Progenitor cell of endocrine pancreas (in vitro differentiated cells): Measurements from ENCODE around the gene C13orf42. TPM values are rescaled to one million over a fixed set of nuclear protein-coding genes. Genes with fewer than 3 reads are reported as not detected.

Source experiments
- DNase-seq: peaks from one replicate; pipeline ENCODE4 v3.0.0; 2021; ENCODE audit warnings: low spot score; ENCODE audit not compliant: unreplicated experiment
- H3K27ac Mint-ChIP-seq: 2 replicates; pipeline ENCODE4 v1.8.0; 2021; ENCODE audit warnings: mild to moderate bottlenecking, moderate library complexity, mixed read lengths
- H3K27me3 Mint-ChIP-seq: 2 replicates; pipeline ENCODE4 v1.8.0; 2021; ENCODE audit warnings: mixed read lengths
- H3K36me3 Mint-ChIP-seq: 2 replicates; pipeline ENCODE4 v1.8.0; 2022; ENCODE audit warnings: mixed read lengths; ENCODE audit not compliant: insufficient read depth
- H3K4me1 Mint-ChIP-seq: 2 replicates; pipeline ENCODE4 v1.8.0; 2021; ENCODE audit warnings: low read depth, mixed read lengths
- H3K4me3 Mint-ChIP-seq: 2 replicates; pipeline ENCODE4 v1.8.0; 2021; ENCODE audit warnings: low read depth, mild to moderate bottlenecking, moderate library complexity, mixed read lengths
- H3K9me3 Mint-ChIP-seq: 2 replicates; pipeline ENCODE4 v1.8.0; 2021; ENCODE audit warnings: low read depth, mixed read lengths
- CTCF ChIP-seq: fragments of 200-600 bp; sonication (generic); IDR thresholded peaks from one replicate; pipeline ENCODE4 v1.5.0; 2021; ENCODE audit warnings: antibody characterized with exemption, mild to moderate bottlenecking; ENCODE audit not compliant: unreplicated experiment
- long read RNA-seq: library from polyadenylated mRNA; unstranded; transcript quantifications from one replicate; pipeline ENCODE4 v2.0.0, GENCODE V29; 2020
- total RNA-seq: library from RNA; stranded (reverse); gene quantifications from 2 replicates; pipeline ENCODE4 v1.2.1, GENCODE V29; 2021

The C13orf42 gene
- total RNA-seq: not detected in 2 replicates
- long read RNA-seq: 0 reads

- no peak for TF ChIP-seq CTCF
- H3K27me3 Mint-ChIP-seq: no peaks in the 10 kb centered on the region
- H3K36me3 Mint-ChIP-seq: no peaks in the 10 kb centered on the region
- no peaks in the 10 kb centered on the region for H3K4me1 Mint-ChIP-seq
- H3K9me3 Mint-ChIP-seq: no peaks in the 10 kb centered on the region
- no peak within 1 kb of the TSS for H3K4me3 Mint-ChIP-seq
- H3K27ac Mint-ChIP-seq: no peak within 1 kb of the TSS
- no peak for DNase-seq
Observed at GRCh38 chr13:51111174-51111573, at the start of gene C13orf42. Gene C13orf42 (minus strand): TSS chr13:51111274. CDS start chr13:51111209, 65 bp downstream.

GRCh38 chr13:51158880-51159518 lies 47.9 kb upstream of the C13orf42 start:
- H3K9me3 Mint-ChIP-seq: no peaks in the 10 kb centered on the region
- no peak for DNase-seq
- no peak overlapping the region for H3K27ac Mint-ChIP-seq
- H3K27me3 Mint-ChIP-seq: peaks cover 3% of the 10 kb centered on the region
- peaks cover 14% of the 10 kb centered on the region for H3K4me1 Mint-ChIP-seq
- no peak overlapping the region for H3K4me3 Mint-ChIP-seq
- no peaks in the 10 kb centered on the region for H3K36me3 Mint-ChIP-seq
- TF ChIP-seq CTCF: no peak

DNA sequence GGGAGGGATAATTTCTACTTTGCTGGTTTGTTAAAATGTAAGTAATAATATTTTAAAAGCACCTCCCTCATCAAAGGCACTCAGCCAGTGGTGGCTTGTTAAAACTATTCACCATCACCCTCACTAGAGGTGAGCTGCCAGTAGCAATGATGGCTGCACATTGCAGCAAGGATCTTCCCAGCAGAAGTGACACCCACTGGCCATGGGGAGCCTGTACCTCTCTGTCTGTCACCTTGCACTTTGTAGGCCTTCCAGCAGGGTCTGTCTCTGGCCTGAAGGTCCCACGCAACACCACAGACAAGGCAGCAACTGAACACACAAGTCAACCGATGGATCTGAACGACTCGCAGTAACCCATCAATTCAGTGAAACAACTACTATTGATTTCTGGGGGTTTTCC lies 47.3 kb upstream of the C13orf42 start:
- H3K4me1 Mint-ChIP-seq: peaks cover 14% of the 10 kb centered on the region
- H3K4me3 Mint-ChIP-seq: no peak overlapping the region
- peak overlapping the region; percentile 17 for H3K27ac Mint-ChIP-seq

DNA sequence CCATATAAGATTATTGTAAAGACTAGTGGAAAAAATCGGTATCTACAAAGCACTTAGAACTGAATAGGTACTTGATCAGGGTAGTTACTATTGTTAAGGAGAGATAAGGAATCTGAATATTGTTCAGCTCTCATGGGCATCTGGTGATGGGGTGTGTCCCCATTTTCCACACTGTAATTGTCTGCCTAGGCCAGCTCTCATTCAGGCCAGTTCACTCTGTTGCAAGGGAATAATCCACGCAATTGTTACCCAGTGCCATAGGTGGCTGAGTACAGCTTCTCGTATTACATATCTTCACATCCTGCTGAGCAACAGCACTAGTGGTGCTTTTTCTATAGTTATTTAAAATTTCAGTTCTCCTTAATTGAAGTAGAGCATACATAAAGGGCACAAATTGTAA lies 45.6 kb upstream of the C13orf42 start:
- Mint-ChIP-seq H3K27me3 (no peaks in the 10 kb centered on the region), H3K27ac (no peak overlapping the region), H3K36me3 (no peaks in the 10 kb centered on the region), H3K4me3 (no peak overlapping the region), H3K4me1 (peaks cover 29% of the 10 kb centered on the region), H3K9me3 (no peaks in the 10 kb centered on the region)
- no peak for DNase-seq
- no peak for TF ChIP-seq CTCF

More for the DNA sequence above, 47.3 kb upstream of the C13orf42 start:
- Mint-ChIP-seq H3K9me3 (no peaks in the 10 kb centered on the region), H3K27me3 (no peaks in the 10 kb centered on the region), H3K36me3 (no peaks in the 10 kb centered on the region)
- peak; percentile 22 for TF ChIP-seq CTCF
- no peak for DNase-seq

- DNase-seq: no peak
- no peaks in the 10 kb centered on the region for H3K27me3 Mint-ChIP-seq
- no peak overlapping the region for H3K27ac Mint-ChIP-seq
- H3K9me3 Mint-ChIP-seq: no peaks in the 10 kb centered on the region
- H3K36me3 Mint-ChIP-seq: no peaks in the 10 kb centered on the region
- H3K4me3 Mint-ChIP-seq: no peak overlapping the region
- H3K4me1 Mint-ChIP-seq: peaks cover 35% of the 10 kb centered on the region
- TF ChIP-seq CTCF: no peak
Observed at GRCh38 chr13:51155776-51156515, 44.9 kb upstream of the C13orf42 start.
